LHCN-M2 (cell line): ENCODE measurements around the gene PAN3. TPM values are rescaled to one million over a fixed set of nuclear protein-coding genes. Genes with fewer than 3 reads are reported as not detected.
A peak's percentile ranks its signal among the peaks of the same experiment; 100 is the strongest.
"Not testable (repeated sequence)": the region's sequence is repeated elsewhere in the genome, so short reads cannot be mapped to it uniquely, and the experiment has no call there.

Experiments
- DNase-seq: peaks from one replicate; pipeline ENCODE4 v3.0.0-alpha.2; 2012; ENCODE audit warnings: low read depth
- total RNA-seq: library from RNA; depleted of rRNA; stranded (reverse); fragments of >200 nt; gene quantifications from 2 replicates; pipeline ENCODE4 v1.2.3, GENCODE V29; 2014

The PAN3 gene
- total RNA-seq, 1 experiment from 2014 or later: 13.0 TPM

GRCh38 chr13:28131646-28132045 lies 6.7 kb upstream of the PAN3 start:
- no peak for DNase-seq

- DNase-seq: no peak
Measured at GRCh38 chr13:28136916-28137315, 1.4 kb upstream of the PAN3 start.

- DNase-seq: peak; percentile 9
Measured at GRCh38 chr13:28137596-28137995, 749 bp upstream of the PAN3 start.

- DNase-seq: peak; percentile 78
Measured at GRCh38 chr13:28138756-28139470, 568 bp downstream of the PAN3 start.

- no peak for DNase-seq
Measured at GRCh38 chr13:28140433-28141125, 2.2 kb downstream of the PAN3 start.

- DNase-seq: not testable (repeated sequence)
Measured at GRCh38 chr13:28141542-28141941, 3.2 kb downstream of the PAN3 start.

GRCh38 chr13:28145049-28145448 lies 6.7 kb downstream of the PAN3 start:
- DNase-seq: no peak

GRCh38 chr13:28147495-28147894 lies 9.2 kb downstream of the PAN3 start:
- peak; percentile 61 for DNase-seq

GRCh38 chr13:28159057-28159456 lies 20.7 kb downstream of the PAN3 start:
- no peak for DNase-seq

GRCh38 chr13:28161370-28161769 lies 23.0 kb downstream of the PAN3 start:
- peak; percentile 48 for DNase-seq

- no peak for DNase-seq
Measured at GRCh38 chr13:28163587-28163986, 25.2 kb downstream of the PAN3 start.

- DNase-seq: no peak
Measured at GRCh38 chr13:28166257-28166656, 27.9 kb downstream of the PAN3 start.

GRCh38 chr13:28171266-28171665 lies 32.9 kb downstream of the PAN3 start:
- no peak for DNase-seq

GRCh38 chr13:28172947-28173346 lies 34.6 kb downstream of the PAN3 start:
- DNase-seq: no peak

GRCh38 chr13:28173793-28174192 lies 35.4 kb downstream of the PAN3 start:
- DNase-seq: no peak

GRCh38 chr13:28177327-28177726 lies 39.0 kb downstream of the PAN3 start:
- DNase-seq: no peak

- DNase-seq: no peak
Measured at GRCh38 chr13:28177877-28178276, 39.5 kb downstream of the PAN3 start.

GRCh38 chr13:28179974-28180373 lies 41.6 kb downstream of the PAN3 start:
- no peak for DNase-seq

- peak; percentile 47 for DNase-seq
Measured at GRCh38 chr13:28181413-28181812, 43.1 kb downstream of the PAN3 start.

GRCh38 chr13:28185256-28185655 lies 46.9 kb downstream of the PAN3 start:
- DNase-seq: peak; percentile 4

- no peak for DNase-seq
Measured at GRCh38 chr13:28199089-28199488, 60.7 kb downstream of the PAN3 start.

GRCh38 chr13:28204043-28204442 lies 65.7 kb downstream of the PAN3 start:
- DNase-seq: no peak
